Measurements from ENCODE around the gene REST.

DNA sequence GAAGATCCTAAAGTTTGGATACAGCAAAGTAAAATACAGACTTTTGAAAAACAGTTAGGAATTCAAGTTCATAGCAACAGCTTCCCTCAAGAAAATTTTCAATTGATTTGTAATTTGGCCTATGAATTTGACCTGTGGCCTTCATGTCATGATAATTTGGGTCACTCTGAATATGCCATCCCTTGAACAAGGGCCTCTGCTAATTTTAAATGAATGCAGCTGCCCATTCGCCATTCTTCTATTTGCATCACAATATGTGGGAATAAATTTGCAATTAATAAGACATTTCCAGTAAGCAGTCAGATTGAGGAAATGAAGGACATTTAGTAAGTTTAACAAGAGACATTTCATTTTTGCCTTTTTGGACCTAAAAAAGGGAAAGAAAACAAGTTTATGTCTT lies 1.9 kb upstream of the REST start:
- TF ChIP-seq, protein P1, sequence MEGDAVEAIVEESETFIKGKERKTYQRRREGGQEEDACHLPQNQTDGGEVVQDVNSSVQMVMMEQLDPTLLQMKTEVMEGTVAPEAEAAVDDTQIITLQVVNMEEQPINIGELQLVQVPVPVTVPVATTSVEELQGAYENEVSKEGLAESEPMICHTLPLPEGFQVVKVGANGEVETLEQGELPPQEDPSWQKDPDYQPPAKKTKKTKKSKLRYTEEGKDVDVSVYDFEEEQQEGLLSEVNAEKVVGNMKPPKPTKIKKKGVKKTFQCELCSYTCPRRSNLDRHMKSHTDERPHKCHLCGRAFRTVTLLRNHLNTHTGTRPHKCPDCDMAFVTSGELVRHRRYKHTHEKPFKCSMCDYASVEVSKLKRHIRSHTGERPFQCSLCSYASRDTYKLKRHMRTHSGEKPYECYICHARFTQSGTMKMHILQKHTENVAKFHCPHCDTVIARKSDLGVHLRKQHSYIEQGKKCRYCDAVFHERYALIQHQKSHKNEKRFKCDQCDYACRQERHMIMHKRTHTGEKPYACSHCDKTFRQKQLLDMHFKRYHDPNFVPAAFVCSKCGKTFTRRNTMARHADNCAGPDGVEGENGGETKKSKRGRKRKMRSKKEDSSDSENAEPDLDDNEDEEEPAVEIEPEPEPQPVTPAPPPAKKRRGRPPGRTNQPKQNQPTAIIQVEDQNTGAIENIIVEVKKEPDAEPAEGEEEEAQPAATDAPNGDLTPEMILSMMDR (IDR thresholded peaks at IDR 0.05; ENCODE audit: insufficient read depth, low read length) = no peak
- TF ChIP-seq POLR2AphosphoS5 (IDR thresholded peaks at IDR 0.05; ENCODE audit: low read depth) (no peak), REST (IDR thresholded peaks at IDR 0.05; ENCODE audit: insufficient replicate concordance, low read depth) (no peak), GABPA (IDR thresholded peaks at IDR 0.05; ENCODE audit: low read depth) (no peak)

Measured in HL-60 (cell line).